Measurements from ENCODE around the gene AOAH.
"Not testable (repeated sequence)": the region's sequence is repeated elsewhere in the genome, so short reads cannot be mapped to it uniquely, and the experiment has no call there.

Gene AOAH

DNA sequence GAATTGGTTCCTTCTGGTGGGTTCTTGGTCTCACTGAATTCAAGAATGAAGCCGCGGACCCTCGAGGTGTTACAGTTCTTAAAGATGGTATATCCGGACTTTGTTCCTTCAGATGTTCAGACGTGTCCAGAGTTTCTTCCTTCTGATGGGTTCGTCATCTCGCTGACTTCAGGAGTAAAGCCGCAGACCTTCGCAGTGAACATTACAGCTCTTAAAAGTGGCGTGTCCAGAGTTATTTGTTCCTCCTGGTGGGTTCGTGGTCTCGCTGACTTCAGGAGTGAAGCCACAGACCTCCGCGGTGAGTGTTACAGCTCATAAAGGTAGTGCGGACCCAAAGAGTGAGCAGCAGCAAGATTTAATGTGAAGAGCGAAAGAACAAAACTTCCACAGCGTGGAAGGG, 220.1 kb downstream of the AOAH start:
- not testable (repeated sequence) for DNase-seq

- DNase-seq: no peak
Observed at GRCh38 chr7:36497775-36498174, 226.5 kb downstream of the AOAH start.

DNA sequence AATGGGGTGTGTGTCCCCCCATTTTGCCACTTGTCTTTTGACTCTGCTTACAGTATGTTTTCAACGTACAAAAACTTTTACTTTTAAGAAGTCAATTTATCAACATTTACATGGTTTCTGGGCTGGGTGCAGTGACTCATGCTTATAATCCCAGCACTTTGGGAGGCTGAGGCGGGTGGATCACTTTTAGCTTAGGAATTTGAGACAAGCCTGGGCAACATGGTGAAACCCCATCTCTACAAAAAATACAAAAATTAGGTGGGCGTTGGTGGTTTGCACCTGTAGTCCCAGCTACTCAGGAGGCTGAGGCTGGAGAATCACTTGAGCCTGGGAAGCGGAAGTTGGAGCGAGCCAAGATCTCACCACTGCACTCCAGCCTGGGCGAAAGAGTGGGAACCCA, 227.1 kb downstream of the AOAH start:
- DNase-seq: not testable (repeated sequence)

- DNase-seq: no peak
Observed at GRCh38 chr7:36496576-36496975, 227.7 kb downstream of the AOAH start.

DNA sequence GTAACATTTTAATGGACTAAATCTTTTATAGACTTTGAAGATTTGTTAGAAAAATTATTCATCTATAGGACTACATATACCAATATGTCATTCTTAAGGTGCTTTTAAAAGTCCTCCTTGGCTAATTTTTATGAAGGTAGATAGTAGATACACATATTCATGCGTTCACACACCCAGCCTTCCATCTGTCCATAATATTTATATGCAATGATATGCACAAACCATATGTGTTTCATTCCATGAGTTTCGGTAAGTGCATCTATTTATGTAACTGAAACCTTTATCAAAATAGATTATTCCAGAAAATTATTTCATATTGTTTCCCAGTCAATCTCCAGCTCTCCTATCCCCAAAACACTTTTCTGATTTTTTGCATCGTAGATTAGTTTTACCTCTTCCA, 233.0 kb downstream of the AOAH start:
- DNase-seq: no peak

DNA sequence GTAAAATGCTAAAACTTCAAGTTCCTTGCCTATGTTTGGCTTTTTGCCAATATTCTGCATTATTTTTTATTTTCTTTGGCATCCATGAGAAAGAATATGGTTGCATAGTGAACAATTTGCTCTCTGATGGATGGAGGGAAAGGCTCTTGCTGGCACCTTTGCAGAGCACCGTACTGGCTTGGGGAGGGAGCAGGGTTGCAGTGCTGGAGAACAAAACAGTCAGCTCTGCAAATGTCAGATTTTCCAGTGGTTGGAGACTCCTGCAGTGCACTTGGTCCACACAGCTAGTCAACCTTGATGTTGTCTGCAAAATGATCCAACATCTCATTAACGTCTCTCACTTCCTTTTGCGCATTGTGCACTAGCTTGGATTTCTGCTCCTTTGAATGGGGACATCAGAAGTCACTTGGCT, 233.9 kb downstream of the AOAH start:
- DNase-seq: no peak

GRCh38 chr7:36488672-36489071, 235.6 kb downstream of the AOAH start:
- DNase-seq: not testable (repeated sequence)

DNA sequence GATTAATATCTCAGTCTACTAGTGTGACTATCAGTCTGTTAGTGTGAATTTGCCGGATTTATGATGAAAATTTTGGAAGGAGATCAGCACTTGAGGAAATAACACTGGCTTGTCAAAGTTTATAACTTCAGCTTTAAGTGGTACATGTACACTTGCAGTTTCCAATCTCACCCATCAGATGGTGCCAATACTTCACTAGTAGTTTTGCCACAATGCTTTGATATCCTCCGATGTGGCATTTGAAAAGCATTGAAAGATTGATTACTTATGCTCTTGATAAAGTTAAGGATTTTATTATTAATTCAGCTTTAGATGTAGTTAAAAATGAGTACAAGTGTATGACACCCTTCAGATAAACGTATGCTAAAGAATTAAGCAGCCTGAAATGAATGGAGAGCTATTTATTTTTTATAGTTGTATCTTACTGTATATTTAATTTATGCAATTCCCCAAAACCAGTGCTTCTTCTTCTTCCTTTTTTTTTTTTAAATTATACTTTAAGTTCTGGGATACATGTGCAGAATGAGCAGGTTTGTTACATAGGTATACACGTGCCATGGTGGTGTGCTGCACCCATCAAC, 236.4 kb downstream of the AOAH start:
- DNase-seq: no peak

DNA sequence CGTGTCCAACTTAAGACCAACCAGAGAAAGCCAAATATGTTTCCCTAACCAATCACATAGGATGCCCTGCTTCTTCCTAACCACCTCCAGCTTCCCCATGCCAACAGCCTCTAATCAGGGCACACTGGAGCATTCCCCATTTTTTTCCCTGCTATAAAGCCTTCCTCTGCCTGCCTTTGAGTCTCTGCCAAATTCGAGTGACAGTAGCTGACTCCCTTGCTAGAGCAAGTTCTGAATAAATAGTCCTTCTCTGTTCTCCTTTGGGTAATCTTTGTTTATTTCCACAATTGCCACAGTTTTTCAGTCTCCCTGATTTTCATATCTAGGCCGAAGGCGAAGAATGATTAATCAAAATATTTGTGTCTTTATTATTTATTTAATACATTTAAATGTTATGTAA, 238.0 kb downstream of the AOAH start:
- DNase-seq: no peak

- DNase-seq: no peak
Observed at GRCh38 chr7:36484265-36484664, 240.0 kb downstream of the AOAH start.

DNA sequence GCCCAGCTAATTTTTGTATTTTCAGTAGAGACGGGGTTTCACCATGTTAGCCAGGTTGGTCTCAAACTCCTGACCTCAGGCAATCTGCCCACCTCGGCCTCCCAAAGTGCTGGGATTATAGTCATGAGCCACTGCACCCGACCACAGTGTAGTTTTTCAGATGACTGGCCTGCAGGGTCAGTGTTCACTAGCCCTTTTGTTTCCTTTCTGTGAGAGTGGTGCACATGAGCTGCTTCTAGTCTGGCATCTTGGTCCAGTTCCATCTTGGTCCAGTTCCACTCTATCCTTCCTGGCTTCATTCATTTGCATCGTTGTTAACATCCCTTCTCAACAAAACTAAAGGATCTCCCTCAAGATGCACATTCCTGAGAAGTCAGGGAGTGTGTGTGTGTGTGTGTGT, 240.4 kb downstream of the AOAH start:
- DNase-seq: not testable (repeated sequence)

- DNase-seq: no peak
Observed at GRCh38 chr7:36478745-36479144, 245.5 kb downstream of the AOAH start.

DNA sequence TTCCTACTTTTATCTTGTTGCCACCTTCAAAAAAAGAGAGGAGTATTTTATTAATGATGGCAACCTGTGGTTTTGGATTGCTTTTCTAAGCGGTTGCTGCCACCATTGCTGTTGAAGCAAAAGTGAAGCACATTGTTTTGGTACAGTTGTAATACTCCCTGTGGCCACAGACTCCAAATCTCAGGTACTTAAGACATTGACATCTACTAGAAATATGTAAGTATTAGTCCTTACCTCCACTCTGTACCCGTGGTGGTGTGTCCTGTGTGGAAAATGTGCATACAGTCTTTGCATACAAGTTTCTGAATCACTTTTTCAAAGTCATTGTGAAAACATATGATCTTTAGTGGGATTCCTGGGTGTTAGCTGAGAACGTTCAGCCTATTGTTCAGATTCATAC, 248.9 kb downstream of the AOAH start:
- no peak for DNase-seq

DNA sequence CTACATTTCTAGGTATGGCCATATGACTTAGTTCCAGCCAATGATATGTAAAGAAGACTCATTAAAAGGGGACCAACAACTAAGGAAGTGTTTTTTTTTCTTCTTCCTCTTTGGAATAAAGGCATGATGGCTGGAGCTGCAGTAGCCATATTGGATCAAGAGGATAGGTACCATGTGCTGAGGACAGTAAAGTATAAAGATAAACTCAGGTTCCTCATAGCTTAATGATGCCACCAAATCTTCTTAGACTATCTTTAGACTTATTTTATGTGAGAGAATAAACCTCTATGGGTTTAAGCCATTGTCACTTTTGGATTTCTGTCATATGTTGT, 249.3 kb downstream of the AOAH start:
- DNase-seq: no peak

DNA sequence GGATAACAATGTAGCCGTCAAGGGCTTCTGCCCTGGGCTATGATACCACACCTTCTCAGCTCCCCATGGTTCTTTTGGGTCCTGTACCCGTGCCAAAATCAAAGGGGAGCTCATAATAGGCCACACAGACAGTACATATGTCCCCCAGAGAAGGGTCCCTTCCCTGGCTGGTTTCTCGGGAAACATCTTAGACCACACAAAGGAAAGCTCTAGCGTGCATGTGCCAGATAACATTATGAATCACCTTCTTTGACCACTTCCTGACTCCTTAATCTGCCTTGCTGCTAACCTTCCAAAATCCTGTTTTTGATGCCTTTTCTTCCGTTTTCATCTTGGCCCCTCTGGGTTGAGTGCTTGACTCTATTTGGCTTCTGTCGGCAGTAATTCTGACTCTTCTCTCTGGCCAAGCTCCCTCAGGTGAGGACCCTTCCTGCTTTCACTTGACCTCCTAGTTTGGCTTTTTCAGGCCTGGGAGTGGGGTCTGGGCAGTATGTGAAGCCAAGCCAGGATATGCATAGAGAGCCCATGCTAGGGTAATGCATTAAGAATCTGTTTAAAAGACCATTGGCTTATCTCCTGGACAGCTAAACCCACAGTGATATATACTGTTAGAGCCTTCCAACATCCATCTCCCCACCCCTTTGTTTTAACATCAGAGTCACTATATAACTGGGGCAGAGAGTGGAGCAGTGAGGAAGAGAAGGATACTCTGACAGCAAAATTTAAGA, 249.8 kb downstream of the AOAH start:
- no peak for DNase-seq

GRCh38 chr7:36473454-36474282, 250.6 kb downstream of the AOAH start:
- no peak for DNase-seq

- no peak for DNase-seq
Observed at GRCh38 chr7:36472141-36472729, 252.1 kb downstream of the AOAH start.

GRCh38 chr7:36469236-36469635, 255.1 kb downstream of the AOAH start:
- no peak for DNase-seq

GRCh38 chr7:36468370-36469101, 255.8 kb downstream of the AOAH start:
- no peak for DNase-seq

- not testable (repeated sequence) for DNase-seq
Observed at GRCh38 chr7:36466001-36466400, 258.3 kb downstream of the AOAH start.

DNA sequence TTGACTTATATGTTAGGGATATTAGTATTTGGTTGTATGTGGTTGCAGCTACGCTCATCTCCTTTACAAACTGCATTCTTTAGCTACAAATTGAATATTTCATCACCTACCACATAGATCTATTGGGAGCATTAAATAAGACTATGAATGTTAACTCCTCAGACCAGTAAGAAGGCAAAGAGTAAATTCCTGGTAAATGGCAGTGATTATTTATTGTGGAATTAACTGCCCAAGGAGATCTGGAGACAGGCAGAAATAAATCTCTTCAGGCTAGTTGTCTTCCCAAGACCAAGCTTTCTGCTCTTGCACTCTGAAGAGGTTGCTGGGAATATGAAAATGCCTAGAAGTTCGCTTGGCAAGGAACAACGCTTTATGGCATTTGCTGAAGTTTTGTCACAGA, 260.0 kb downstream of the AOAH start:
- DNase-seq: no peak

Measured in CD4-positive, alpha-beta T cell treated with Interleukin-15 for 1 hour (primary cell).